Activated B cell treated with CpG ODN at 0.5 μM for 24 hours (primary cell): ENCODE results near the gene PRR7. TPM values are rescaled to one million over a fixed set of nuclear protein-coding genes. Genes with fewer than 3 reads are reported as not detected.

ENCODE experiments used
- ATAC-seq: fragments of 200-7000 bp; cut with Tn5 transposase; one replicate; pipeline ENCODE4 v1.10.0; 2021; ENCODE audit warnings: low read depth, mild to moderate bottlenecking, moderate library complexity
- CTCF ChIA-PET: fragments of 350-600 bp; sonication (Branson Sonifier 250); formaldehyde crosslinking; loops from one replicate; lab custom pipeline; 2021; ENCODE audit warnings: antibody characterized with exemption; lab: Charles Lee
- POLR2A ChIA-PET: fragments of 350-600 bp; sonication (Branson Sonifier 250); formaldehyde crosslinking; loops from one replicate; lab custom pipeline; 2021; ENCODE audit warnings: antibody characterized with exemption; lab: Charles Lee
- DNase-seq: peaks from one replicate; pipeline ENCODE4 v3.0.0; 2022
- H3K27ac Mint-ChIP-seq: one replicate; pipeline ENCODE4 v1.8.0; 2020; ENCODE audit warnings: mixed read lengths
- H3K27me3 Mint-ChIP-seq: one replicate; pipeline ENCODE4 v1.8.0; 2021; ENCODE audit warnings: mixed read lengths
- H3K36me3 Mint-ChIP-seq: one replicate; pipeline ENCODE4 v1.8.0; 2021; ENCODE audit warnings: low read depth, mixed read lengths
- H3K4me1 Mint-ChIP-seq: one replicate; pipeline ENCODE4 v1.8.0; 2021; ENCODE audit warnings: mixed read lengths
- H3K4me3 Mint-ChIP-seq: one replicate; pipeline ENCODE4 v1.8.0; 2020; ENCODE audit warnings: mild to moderate bottlenecking, mixed read lengths
- H3K9me3 Mint-ChIP-seq: one replicate; pipeline ENCODE4 v1.8.0; 2020; ENCODE audit warnings: mixed read lengths
- CTCF ChIP-seq: fragments of 200-600 bp; IDR thresholded peaks from one replicate; pipeline ENCODE4 v1.8.0; 2022; ENCODE audit warnings: antibody characterized with exemption, mild to moderate bottlenecking
- intact Hi-C: fragments of 100-400 bp; cut with micrococcal nuclease; formaldehyde crosslinking; loops from one replicate; pipeline ENCODE4 v1.15.1; 2024
- total RNA-seq: library from RNA; stranded (reverse); gene quantifications from 2 replicates; pipeline ENCODE4 v1.2.3, GENCODE V29; 2022

PRR7 gene
- total RNA-seq, 1 donor from 2014 or later: 3.2 TPM

- Mint-ChIP-seq H3K9me3 (no peaks in the 10 kb centered on the region), H3K36me3 (no peaks in the 10 kb centered on the region), H3K4me1 (peaks cover 32% of the 10 kb centered on the region), H3K4me3 (peak overlapping the region; percentile 85), H3K27ac (peak overlapping the region; percentile 77), H3K27me3 (no peaks in the 10 kb centered on the region)
- no peak for DNase-seq
- POLR2A ChIA-PET: interaction anchor here (0.6 to 6.0 kb wide), 10 partner anchors 8 to 469 kb away, joined by 3 to 101 read pairs (median 19); partner anchors contain the start of genes DOK3, GRK6, LMAN2 and PDLIM7
- CTCF ChIA-PET: interaction anchor here (0.8 to 13.5 kb wide), 16 partner anchors 9 to 138 kb away, joined by 3 to 293 read pairs (median 6); partner anchors contain the start of genes PDLIM7 and PFN3
- ATAC-seq: peak; percentile 3
- intact Hi-C loops: loop anchor here (1.0 to 2.0 kb wide), 4 partner anchors 23 to 143 kb away; partner anchors contain the start of gene MXD3
- no peak for TF ChIP-seq CTCF
These were observed 7.3 kb downstream of the PRR7 start for GRCh38 chr5:177453852-177454396.

- Mint-ChIP-seq H3K4me3 (peak overlapping the region; percentile 91), H3K27ac (peak overlapping the region; percentile 12)
These were observed 7.9 kb downstream of the PRR7 start for GRCh38 chr5:177454397-177455035.

GRCh38 chr5:177455036-177455660 is 8.5 kb downstream of the PRR7 start:
- ATAC-seq: peak; percentile 62
- intact Hi-C loops: loop anchor here (1.0 to 5.0 kb wide), 3 partner anchors 29 to 323 kb away; partner anchors contain the start of genes GRK6, MXD3 and NSD1

More at GRCh38 chr5:177454397-177455035, 7.9 kb downstream of the PRR7 start:
- Mint-ChIP-seq H3K9me3 (no peaks in the 10 kb centered on the region), H3K36me3 (no peaks in the 10 kb centered on the region), H3K4me1 (peaks cover 28% of the 10 kb centered on the region), H3K27me3 (no peaks in the 10 kb centered on the region)
- DNase-seq (peak; percentile 97), ATAC-seq (peak; percentile 48)
- CTCF ChIA-PET: interaction anchor here (0.8 to 13.5 kb wide), 24 partner anchors 10 to 144 kb away, joined by 3 to 293 read pairs (median 5); partner anchors contain the start of genes PDLIM7, PFN3 and TMED9
- TF ChIP-seq CTCF: no peak
- intact Hi-C loops: loop anchor here (1.0 to 5.0 kb wide), 6 partner anchors 23 to 322 kb away; partner anchors contain the start of genes GRK6, MXD3 and NSD1
- POLR2A ChIA-PET: interaction anchor here (0.6 to 6.0 kb wide), 19 partner anchors 8 to 674 kb away, joined by 3 to 101 read pairs (median 6); partner anchors contain the start of genes DOK3, GRK6, LMAN2 and PDLIM7

More at GRCh38 chr5:177455036-177455660, 8.5 kb downstream of the PRR7 start:
- Mint-ChIP-seq H3K4me3 (peak overlapping the region; percentile 91), H3K27me3 (no peaks in the 10 kb centered on the region), H3K36me3 (no peaks in the 10 kb centered on the region), H3K4me1 (peaks cover 28% of the 10 kb centered on the region), H3K9me3 (no peaks in the 10 kb centered on the region), H3K27ac (peak overlapping the region; percentile 12)
- peak; percentile 96 for DNase-seq
- ChIA-PET CTCF (interaction anchor here (0.6 to 13.5 kb wide), 29 partner anchors 11 to 343 kb away, joined by 3 to 293 read pairs (median 5); partner anchors contain the start of genes PDLIM7, PFN3 and TMED9), POLR2A (interaction anchor here (0.6 to 6.0 kb wide), 21 partner anchors 9 to 673 kb away, joined by 3 to 101 read pairs (median 5); partner anchors contain the start of genes DOK3, GRK6, LMAN2 and PDLIM7)
- TF ChIP-seq CTCF: peak; percentile 30
